ENCODE measurements around the gene CARD6.
"Not testable (repeated sequence)": the region's sequence is repeated elsewhere in the genome, so short reads cannot be mapped to it uniquely, and the experiment has no call there.

- TF ChIP-seq, protein P1, sequence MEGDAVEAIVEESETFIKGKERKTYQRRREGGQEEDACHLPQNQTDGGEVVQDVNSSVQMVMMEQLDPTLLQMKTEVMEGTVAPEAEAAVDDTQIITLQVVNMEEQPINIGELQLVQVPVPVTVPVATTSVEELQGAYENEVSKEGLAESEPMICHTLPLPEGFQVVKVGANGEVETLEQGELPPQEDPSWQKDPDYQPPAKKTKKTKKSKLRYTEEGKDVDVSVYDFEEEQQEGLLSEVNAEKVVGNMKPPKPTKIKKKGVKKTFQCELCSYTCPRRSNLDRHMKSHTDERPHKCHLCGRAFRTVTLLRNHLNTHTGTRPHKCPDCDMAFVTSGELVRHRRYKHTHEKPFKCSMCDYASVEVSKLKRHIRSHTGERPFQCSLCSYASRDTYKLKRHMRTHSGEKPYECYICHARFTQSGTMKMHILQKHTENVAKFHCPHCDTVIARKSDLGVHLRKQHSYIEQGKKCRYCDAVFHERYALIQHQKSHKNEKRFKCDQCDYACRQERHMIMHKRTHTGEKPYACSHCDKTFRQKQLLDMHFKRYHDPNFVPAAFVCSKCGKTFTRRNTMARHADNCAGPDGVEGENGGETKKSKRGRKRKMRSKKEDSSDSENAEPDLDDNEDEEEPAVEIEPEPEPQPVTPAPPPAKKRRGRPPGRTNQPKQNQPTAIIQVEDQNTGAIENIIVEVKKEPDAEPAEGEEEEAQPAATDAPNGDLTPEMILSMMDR (IDR thresholded peaks at IDR 0.05) = not testable (repeated sequence)
- TF ChIP-seq POLR2A (IDR thresholded peaks at IDR 0.05) = not testable (repeated sequence)
Measured at GRCh38 chr5:40794877-40795276, 46.3 kb upstream of the CARD6 start.

Measured in thyroid gland (tissue), 4 donors.